ENCODE measurements around the gene PLPP6. TPM values are rescaled to one million over a fixed set of nuclear protein-coding genes. Genes with fewer than 3 reads are reported as not detected.
A peak's percentile ranks its signal among the peaks of the same experiment; 100 is the strongest.

Gene PLPP6
- total RNA-seq, 1 donor from 2014 or later: 3.7 TPM

DNA sequence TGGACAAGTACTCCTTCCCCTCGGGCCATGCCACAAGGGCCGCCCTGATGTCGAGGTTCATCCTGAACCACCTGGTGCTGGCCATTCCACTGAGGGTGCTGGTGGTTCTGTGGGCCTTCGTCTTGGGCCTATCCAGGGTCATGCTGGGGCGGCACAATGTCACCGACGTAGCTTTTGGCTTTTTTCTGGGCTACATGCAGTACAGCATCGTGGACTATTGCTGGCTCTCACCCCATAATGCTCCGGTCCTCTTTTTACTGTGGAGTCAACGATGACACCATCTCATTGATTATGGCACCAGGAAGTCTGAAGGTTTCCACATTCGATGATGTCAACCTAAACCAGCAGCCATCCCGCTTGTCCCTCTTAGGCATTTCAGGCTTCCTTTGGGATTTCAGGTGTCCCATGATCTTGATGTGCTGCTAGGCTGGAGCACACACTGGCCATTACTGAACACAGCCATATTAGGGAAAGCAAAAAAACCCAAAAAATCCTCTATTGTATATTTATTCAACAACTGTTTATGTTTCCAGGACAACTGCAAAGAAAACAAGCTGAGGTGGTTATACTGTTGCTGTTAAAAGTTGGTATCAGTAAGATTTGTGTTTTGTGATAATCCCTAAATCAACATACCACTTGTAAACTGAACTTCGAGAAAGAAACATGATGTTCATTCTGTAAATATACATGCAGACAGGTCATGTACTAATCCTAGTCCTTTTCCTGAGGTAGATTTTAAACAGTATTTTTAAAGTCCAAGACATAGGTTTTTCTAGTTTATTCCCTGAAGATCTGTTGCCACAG lies 1.1 kb downstream of the PLPP6 start:
- DNase-seq (ENCODE audit: low read depth in 2 of 2): peak in 1 of 2 donors; percentile 10

GRCh38 chr9:4663956-4664355 lies 1.9 kb downstream of the PLPP6 start:
- DNase-seq (ENCODE audit: low read depth in 2 of 2): no peak

GRCh38 chr9:4665357-4665756 lies 3.3 kb downstream of the PLPP6 start:
- peak; percentile 95 to 100 for DNase-seq (ENCODE audit: low read depth in 2 of 2)

DNA sequence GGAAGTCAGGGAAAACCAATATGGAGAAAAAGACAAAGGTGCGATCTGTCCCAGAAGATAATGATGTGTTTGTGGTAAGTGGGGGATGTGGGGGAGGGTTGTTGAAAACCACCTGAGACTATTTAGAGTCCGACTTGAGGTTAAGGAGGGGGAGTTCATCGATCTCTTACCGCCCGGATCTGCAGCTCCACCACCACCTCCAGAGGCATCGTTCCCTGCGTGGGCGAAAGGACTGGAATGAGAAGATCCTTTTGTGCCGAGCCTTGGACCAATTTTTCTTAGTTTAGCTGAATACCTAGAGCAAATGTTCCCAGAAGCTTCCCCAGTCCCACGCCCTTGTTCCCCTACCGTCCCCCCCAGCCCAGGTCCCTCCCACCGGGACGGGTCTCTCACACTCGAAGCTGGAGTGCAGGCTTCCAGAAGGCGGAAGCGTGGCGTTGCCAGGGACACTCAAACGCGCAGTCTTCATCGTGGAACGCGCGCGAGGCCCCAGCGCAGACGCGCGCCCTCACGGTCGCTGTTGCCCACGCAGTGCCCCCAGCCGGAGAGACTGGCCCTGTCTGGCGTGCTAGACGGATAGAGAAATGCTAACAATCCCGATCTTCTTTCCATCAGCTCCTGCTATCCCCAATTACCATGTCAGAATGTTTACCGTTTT lies 4.1 kb downstream of the PLPP6 start, which contains the start of gene SPATA6L:
SPATA6L (minus strand) TSS at position 439 of the 658 bp plus-strand sequence; CDS start at position 209, 230 bp downstream.
- peak; percentile 82 to 86 for DNase-seq (ENCODE audit: low read depth in 2 of 2)

- no peak for DNase-seq (ENCODE audit: low read depth in 2 of 2)
Measured at GRCh38 chr9:4667681-4668080, 5.6 kb downstream of the PLPP6 start.

DNA sequence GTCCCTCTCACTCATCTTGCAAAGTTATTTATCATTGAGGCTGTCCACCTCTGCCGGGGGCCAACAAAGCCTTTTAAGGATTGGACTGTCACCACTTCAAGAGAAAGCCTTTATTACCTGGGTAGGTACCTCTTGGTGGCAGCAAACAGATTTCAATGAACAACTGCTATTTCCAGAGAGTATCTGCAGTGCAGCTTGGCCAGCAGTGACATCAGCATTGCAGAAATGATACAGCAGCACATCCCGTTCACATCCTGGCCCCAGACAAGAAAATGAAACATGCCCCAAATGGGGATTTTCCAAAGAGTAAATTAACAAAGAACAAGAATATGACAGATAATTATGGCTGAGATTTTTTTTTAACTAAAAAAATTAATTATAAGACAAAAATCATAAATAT lies 6.5 kb downstream of the PLPP6 start:
- no peak for DNase-seq (ENCODE audit: low read depth in 2 of 2)

DNA sequence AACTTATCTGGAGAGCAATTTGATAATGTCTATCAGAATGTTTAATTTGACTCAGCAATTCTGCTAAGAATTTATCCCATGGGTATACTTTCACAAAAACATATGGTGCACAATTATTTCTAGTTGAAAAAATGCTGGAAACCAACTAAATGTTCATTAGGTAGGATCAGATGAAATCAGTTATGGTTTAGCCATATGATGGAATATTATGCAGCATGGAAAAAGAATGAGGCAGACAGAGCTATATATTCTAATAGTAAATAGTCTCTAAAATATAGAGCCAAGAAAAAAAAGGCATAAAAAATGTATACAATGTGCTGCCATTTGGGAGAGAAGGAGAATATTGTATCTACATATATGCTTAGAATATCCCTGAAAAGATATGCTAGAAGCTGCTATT lies 7.8 kb downstream of the PLPP6 start:
- no peak for DNase-seq (ENCODE audit: low read depth in 2 of 2)

DNA sequence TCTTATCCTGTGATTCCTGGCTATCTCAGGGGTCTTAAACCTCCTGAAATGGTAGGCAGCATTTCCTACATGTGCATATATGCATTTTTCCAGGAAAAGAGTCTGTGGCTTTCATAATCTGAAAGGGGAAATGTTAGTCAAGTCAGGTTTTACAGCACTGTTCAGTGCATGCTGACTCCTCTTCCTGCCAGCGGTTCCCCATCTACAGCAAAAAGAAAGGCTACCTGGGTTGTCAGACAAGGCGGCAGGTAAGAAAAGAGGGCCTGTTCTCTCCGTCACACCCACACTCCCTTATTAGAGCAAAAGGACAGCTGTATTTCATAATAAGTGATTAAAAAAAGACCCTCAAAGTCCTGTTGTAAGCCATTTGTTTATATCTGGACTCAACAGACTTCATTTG lies 8.5 kb downstream of the PLPP6 start:
- no peak for DNase-seq (ENCODE audit: low read depth in 2 of 2)

DNA sequence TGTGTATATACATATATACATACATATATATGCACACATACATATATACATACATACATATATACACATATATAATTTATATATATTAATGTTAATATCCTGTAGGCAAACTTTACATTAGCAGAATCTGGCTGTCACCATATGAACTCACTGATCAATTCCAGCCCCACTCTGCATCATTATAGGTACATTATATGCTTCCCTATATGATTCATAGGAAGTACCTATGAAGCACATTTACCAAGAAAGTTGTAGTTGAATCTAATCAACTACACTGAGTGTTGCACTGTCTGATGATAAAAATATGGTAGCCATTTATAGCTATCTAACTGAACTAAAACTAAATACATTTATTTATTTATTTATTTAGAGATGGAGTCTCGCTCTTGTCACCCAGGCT lies 9.6 kb downstream of the PLPP6 start:
- DNase-seq (ENCODE audit: low read depth in 2 of 2): no peak

DNA sequence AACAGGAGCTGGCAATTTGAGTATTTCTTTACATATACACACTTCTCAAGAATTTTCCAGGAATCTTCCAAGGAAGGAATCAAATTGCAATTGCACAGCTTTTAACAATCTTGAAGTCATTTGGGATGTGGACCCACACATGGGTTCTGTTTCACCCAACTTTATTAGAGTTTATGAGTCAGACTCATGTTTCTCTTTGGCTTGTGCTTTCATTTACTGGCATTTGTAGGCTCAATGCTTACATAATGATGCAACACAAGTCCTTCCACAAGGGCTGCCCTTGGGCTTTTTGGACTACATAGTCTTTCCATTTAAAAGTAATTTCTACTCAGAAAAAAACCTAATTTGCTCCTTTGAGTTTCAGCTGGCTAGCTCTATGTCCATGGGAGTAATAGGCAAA lies 12.7 kb downstream of the PLPP6 start:
- no peak for DNase-seq (ENCODE audit: low read depth in 2 of 2)

DNA sequence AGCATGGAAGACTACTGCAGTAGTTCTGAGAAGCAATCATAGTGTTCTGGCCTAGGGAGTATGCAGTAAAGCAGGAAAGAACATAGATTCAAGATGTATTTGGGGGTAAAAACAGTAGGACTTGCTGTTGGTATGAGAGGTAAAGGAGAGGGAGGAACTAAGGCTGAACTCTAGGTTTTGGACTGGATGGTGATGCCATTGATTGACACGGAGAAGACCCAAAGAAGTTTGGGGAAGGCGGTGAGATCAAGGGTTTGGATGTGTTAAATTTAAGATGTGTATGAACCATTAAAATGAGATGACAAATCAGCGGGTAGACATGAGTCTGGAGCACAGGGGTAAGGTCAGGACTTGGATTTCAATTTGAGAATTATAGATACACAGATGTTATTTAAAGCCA lies 15.3 kb downstream of the PLPP6 start:
- no peak for DNase-seq (ENCODE audit: low read depth in 2 of 2)

- peak; percentile 40 to 45 for DNase-seq (ENCODE audit: low read depth in 2 of 2)
Measured at GRCh38 chr9:4678679-4679267, 16.7 kb downstream of the PLPP6 start.

DNA sequence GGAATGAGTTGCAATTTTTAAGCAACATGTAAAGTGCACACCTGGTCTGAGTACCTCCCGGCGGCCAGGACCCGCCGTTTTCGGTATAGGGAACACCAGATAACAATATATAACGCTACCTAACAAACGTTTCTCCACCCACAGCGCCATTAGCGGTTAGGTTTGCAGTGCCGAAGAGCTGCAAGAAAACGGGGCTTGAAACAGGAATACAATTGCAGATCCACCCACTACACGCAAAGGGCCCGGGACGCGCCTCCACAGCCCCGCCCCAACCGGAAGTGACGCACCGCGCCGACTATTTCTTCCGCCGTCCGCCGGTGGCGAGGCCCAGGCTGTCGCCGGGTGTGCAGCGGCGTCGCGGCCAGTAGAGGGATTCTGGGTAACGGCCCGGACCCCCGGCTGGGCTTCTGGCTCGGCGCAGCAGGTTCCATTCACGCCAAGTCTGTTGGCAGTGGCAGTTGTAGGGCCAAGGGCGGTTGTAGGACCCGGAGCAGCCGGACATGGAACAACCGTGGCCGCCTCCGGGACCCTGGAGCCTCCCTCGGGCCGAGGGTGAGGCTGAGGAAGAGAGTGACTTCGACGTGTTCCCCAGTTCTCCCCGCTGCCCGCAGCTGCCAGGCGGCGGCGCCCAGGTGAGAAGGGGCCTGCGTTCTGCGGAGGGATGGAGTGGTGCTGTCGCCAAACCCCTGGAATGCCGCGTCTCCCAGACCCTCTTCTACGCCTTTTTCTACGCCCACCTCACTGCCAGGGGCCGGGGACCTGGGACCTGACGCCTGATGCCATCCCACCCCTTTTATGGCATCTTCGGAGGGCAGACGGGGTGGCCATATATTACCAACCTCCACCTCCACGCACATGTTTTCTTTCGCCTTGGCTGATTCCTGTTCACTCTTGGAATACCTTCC lies 17.4 kb downstream of the PLPP6 start, which contains the start of gene CDC37L1:
CDC37L1 (plus strand) TSS at position 302 of the 905 bp plus-strand sequence; CDS start at position 501, 199 bp downstream.
- peak; percentile 94 to 97 for DNase-seq (ENCODE audit: low read depth in 2 of 2)

GRCh38 chr9:4680173-4680525 lies 18.1 kb downstream of the PLPP6 start:
- peak in 1 of 2 donors; percentile 16 for DNase-seq (ENCODE audit: low read depth in 2 of 2)

GRCh38 chr9:4680750-4681149 lies 18.7 kb downstream of the PLPP6 start:
- no peak for DNase-seq (ENCODE audit: low read depth in 2 of 2)

GRCh38 chr9:4684820-4685219 lies 22.7 kb downstream of the PLPP6 start:
- no peak for DNase-seq (ENCODE audit: low read depth in 2 of 2)

DNA sequence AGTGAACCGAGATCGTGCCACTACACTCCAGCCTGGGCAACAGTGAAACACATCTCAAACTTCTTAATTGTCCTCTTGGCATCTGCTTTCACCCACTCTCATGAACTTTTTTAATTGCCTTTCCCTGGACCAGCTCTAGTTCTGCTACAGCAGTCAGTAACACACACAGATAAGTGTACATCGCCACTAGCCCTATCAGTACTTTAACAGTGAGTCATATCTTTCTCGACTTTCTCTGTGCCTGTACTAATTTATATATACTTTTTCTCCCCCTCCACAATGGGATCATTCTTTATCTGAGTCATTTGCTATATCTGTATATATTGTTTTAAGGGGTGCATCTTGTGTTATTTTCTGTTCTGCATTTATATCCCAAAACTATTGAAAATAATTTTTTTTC lies 24.0 kb downstream of the PLPP6 start:
- no peak for DNase-seq (ENCODE audit: low read depth in 2 of 2)

DNA sequence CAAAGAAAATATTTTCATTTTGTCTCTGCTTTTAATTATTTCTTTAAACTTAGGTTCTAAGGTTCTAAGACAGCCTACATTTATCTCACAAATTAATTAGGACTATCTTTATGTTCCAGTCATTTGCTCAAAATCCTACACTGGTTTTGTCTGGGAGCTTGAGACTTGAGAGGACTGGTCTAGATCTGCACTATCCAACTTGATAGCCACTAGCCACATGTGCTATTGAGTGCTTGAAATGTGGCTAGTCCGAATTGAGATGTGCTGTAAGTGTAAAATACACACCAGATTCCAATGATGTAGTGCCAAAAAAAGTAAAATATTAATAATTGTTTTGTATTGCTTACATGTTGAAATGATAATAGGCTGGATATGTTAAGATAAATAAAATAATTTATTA lies 24.5 kb downstream of the PLPP6 start:
- DNase-seq (ENCODE audit: low read depth in 2 of 2): no peak

- DNase-seq (ENCODE audit: low read depth in 2 of 2): no peak
Measured at GRCh38 chr9:4689021-4689420, 26.9 kb downstream of the PLPP6 start.

DNA sequence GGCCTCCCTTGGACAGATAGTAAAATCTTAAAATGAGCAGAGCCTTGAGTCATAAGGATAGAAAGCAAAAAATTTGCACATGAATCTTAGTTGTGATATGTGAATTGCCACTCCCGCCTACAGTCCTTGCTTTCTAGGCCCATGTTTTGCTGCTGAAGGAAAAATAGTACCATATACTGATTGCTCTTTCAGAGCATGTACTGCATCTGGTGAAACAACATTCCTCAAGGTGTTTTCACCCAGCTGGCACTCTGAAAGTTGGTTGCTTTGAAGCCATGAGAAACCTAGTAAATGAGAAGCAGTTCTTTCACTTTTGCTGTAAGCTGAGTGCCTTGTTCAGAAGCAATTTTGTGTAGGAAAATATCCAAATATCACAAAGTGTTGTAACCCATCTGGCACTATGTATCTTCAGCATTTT lies 27.6 kb downstream of the PLPP6 start:
- DNase-seq (ENCODE audit: low read depth in 2 of 2): no peak

- no peak for DNase-seq (ENCODE audit: low read depth in 2 of 2)
Measured at GRCh38 chr9:4690144-4690543, 28.1 kb downstream of the PLPP6 start.
